Hepatocyte (in vitro differentiated cells): ENCODE results near the gene UQCR10. TPM values are rescaled to one million over a fixed set of nuclear protein-coding genes. Genes with fewer than 3 reads are reported as not detected.

Source experiments
- DNase-seq: peaks from one replicate; pipeline ENCODE4 v3.0.0-alpha.2; 2016; ENCODE audit warnings: low spot score
- H2AFZ ChIP-seq: fragments of 200-600 bp; sonication (generic); 2 replicates; pipeline ENCODE4 v1.6.0; 2016; ENCODE audit warnings: antibody characterized with exemption, mild to moderate bottlenecking
- H3K27ac ChIP-seq: fragments of 200-600 bp; sonication (generic); 2 replicates; pipeline ENCODE4 v1.5.1; 2016; ENCODE audit warnings: mild to moderate bottlenecking
- H3K27me3 ChIP-seq: fragments of 200-600 bp; sonication (generic); 2 replicates; pipeline ENCODE4 v1.6.1; 2016
- H3K36me3 ChIP-seq: fragments of 200-600 bp; sonication (generic); replicated peaks from 2 replicates; pipeline ENCODE4 v1.5.1; 2016; ENCODE audit warnings: low read depth; ENCODE audit not compliant: insufficient read depth
- H3K4me1 ChIP-seq: fragments of 200-600 bp; sonication (generic); 2 replicates; pipeline ENCODE4 v1.5.1; 2016; ENCODE audit warnings: mild to moderate bottlenecking, moderate library complexity; ENCODE audit not compliant: insufficient read depth
- H3K4me2 ChIP-seq: fragments of 200-600 bp; sonication (generic); 2 replicates; pipeline ENCODE4 v1.6.0; 2016
- H3K4me3 ChIP-seq: fragments of 200-600 bp; sonication (generic); 2 replicates; pipeline ENCODE4 v1.5.1; 2016; ENCODE audit warnings: mild to moderate bottlenecking
- H3K79me2 ChIP-seq: fragments of 200-600 bp; sonication (generic); 2 replicates; pipeline ENCODE4 v1.6.0; 2017; ENCODE audit warnings: mild to moderate bottlenecking
- H3K9me2 ChIP-seq: fragments of 200-600 bp; sonication (generic); replicated peaks from 2 replicates; pipeline ENCODE4 v1.6.0; 2017; ENCODE audit warnings: mild to moderate bottlenecking; ENCODE audit not compliant: insufficient read depth
- H3K9me3 ChIP-seq: fragments of 200-600 bp; sonication (generic); 2 replicates; pipeline ENCODE4 v1.5.1; 2016; ENCODE audit warnings: low read depth, mild to moderate bottlenecking
- H4K20me1 ChIP-seq: fragments of 200-600 bp; sonication (generic); 2 replicates; pipeline ENCODE4 v1.6.0; 2016; ENCODE audit warnings: mild to moderate bottlenecking; ENCODE audit not compliant: insufficient read depth, poor library complexity, severe bottlenecking
- EZH2 ChIP-seq: fragments of 200-600 bp; sonication (generic); IDR thresholded peaks from 2 replicates; pipeline ENCODE4 v1.6.1; 2016; ENCODE audit warnings: antibody characterized with exemption, mild to moderate bottlenecking, borderline replicate concordance
- EZH2phosphoT487 ChIP-seq: fragments of 200-600 bp; sonication (generic); IDR thresholded peaks from one replicate; pipeline ENCODE4 v1.6.1; 2018; ENCODE audit warnings: antibody characterized with exemption, mild to moderate bottlenecking, low read depth, moderate library complexity; ENCODE audit not compliant: unreplicated experiment, severe bottlenecking
- WGBS: methylation state at CpG from one replicate; pipeline ENCODE4 v1.1.6; 2016; ENCODE audit warnings: low lambda C conversion rate; ENCODE audit errors: missing lambda C conversion rate; 5-methylcytosine and 5-hydroxymethylcytosine counted together
- polyA plus RNA-seq: library from polyadenylated mRNA; unstranded; fragments of >200 nt; fragmentation: Nextera tagmentation; extraction: Ambion mirVana; gene quantifications from 2 replicates; pipeline ENCODE4 v1.2.1, GENCODE V29; 2016
- total RNA-seq: library from RNA; depleted of rRNA; stranded (reverse); fragments of >200 nt; gene quantifications from 2 replicates; pipeline ENCODE4 v1.2.3, GENCODE V29; 2014
- TF ChIP-seq, protein P1 (sequence below): fragments of 200-600 bp; sonication (generic); IDR thresholded peaks from 2 replicates; pipeline ENCODE4 v1.5.1; 2016; ENCODE audit warnings: antibody characterized with exemption, mild to moderate bottlenecking; ENCODE audit not compliant: poor library complexity

UQCR10 gene
- total and polyA plus RNA-seq, 2 experiments from 2014 or later, result 122 to 414 TPM

DNA sequence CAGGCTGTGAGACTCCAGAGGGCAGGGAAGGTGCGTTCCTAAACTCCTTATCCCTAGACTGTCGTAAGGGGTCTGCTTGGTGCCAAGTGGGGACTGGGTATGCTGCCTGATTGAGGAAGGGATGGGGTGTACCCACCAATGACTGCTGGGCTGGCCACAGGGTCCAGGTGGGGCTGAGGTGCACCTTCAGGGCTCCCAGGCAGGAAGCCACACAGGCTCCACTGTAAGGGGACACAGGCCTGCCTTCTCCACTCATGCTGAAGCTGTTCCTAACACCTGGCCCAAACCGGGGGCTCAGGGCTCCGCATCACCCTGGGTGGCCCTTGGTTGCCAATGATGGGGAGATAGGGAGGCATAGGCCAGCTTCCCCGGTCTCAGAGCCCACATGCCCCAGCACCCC is 27.0 kb upstream of the UQCR10 start:
- H3K79me2 ChIP-seq, result no peaks in the 10 kb centered on the region
- no peaks in the 10 kb centered on the region for H3K27me3 ChIP-seq
- H2AFZ ChIP-seq, result no peak overlapping the region
- H3K9me3 ChIP-seq, result no peaks in the 10 kb centered on the region
- H3K4me3 ChIP-seq, result no peak overlapping the region
- no peaks in the 10 kb centered on the region for H3K9me2 ChIP-seq
- H3K36me3 ChIP-seq, result no peaks in the 10 kb centered on the region
- no peaks in the 10 kb centered on the region for H4K20me1 ChIP-seq
- H3K27ac ChIP-seq, result no peak overlapping the region
- no peaks in the 10 kb centered on the region for H3K4me1 ChIP-seq
- TF ChIP-seq, protein P1, sequence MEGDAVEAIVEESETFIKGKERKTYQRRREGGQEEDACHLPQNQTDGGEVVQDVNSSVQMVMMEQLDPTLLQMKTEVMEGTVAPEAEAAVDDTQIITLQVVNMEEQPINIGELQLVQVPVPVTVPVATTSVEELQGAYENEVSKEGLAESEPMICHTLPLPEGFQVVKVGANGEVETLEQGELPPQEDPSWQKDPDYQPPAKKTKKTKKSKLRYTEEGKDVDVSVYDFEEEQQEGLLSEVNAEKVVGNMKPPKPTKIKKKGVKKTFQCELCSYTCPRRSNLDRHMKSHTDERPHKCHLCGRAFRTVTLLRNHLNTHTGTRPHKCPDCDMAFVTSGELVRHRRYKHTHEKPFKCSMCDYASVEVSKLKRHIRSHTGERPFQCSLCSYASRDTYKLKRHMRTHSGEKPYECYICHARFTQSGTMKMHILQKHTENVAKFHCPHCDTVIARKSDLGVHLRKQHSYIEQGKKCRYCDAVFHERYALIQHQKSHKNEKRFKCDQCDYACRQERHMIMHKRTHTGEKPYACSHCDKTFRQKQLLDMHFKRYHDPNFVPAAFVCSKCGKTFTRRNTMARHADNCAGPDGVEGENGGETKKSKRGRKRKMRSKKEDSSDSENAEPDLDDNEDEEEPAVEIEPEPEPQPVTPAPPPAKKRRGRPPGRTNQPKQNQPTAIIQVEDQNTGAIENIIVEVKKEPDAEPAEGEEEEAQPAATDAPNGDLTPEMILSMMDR, result no peak
- no peak for TF ChIP-seq EZH2phosphoT487
- no peak for TF ChIP-seq EZH2
- no peak overlapping the region for H3K4me2 ChIP-seq
- 94% methylated on average over 5 of the region's 5 CpGs for WGBS
- no peak for DNase-seq

DNA sequence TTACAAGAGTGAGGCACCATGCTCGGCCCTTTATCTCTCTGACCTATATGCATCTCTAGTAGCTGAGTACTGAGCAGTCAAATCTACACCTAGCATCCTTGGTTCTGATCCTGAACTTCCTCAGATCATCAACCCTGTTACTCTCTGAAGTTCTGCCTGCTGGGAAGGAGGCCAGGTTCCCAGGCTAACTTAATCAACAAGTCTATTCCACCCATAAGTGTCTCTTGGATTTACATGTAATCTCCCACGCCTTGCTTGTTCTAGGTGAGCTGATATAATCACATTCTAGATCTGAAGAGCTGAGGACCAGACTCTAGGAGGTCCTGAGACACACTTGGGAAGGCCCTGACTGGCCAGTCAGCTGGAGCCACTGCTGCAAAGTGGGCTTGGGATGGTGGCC is 25.2 kb upstream of the UQCR10 start:
- Histone ChIP-seq H4K20me1 (no peaks in the 10 kb centered on the region), H3K36me3 (no peaks in the 10 kb centered on the region), H3K4me1 (no peaks in the 10 kb centered on the region)

GRCh38 chr22:29742326-29742725 is 24.8 kb upstream of the UQCR10 start:
- WGBS, result 91% methylated on average over 13 of the region's 13 CpGs
- no peaks in the 10 kb centered on the region for H4K20me1 ChIP-seq
- no peak overlapping the region for H2AFZ ChIP-seq
- no peak overlapping the region for H3K27ac ChIP-seq
- no peaks in the 10 kb centered on the region for H3K79me2 ChIP-seq
- no peaks in the 10 kb centered on the region for H3K4me1 ChIP-seq
- no peaks in the 10 kb centered on the region for H3K9me3 ChIP-seq
- H3K4me2 ChIP-seq, result no peak overlapping the region
- TF ChIP-seq, protein P1, result no peak
- TF ChIP-seq EZH2phosphoT487, result no peak
- TF ChIP-seq EZH2, result no peak
- no peak for DNase-seq
- no peaks in the 10 kb centered on the region for H3K36me3 ChIP-seq
- H3K27me3 ChIP-seq, result no peaks in the 10 kb centered on the region
- no peaks in the 10 kb centered on the region for H3K9me2 ChIP-seq
- no peak overlapping the region for H3K4me3 ChIP-seq

More for the DNA sequence above, 25.2 kb upstream of the UQCR10 start:
- H3K79me2 ChIP-seq, result no peaks in the 10 kb centered on the region
- no peak overlapping the region for H3K27ac ChIP-seq
- H3K4me2 ChIP-seq, result no peak overlapping the region
- no peak overlapping the region for H2AFZ ChIP-seq
- no peak overlapping the region for H3K4me3 ChIP-seq
- H3K9me3 ChIP-seq, result no peaks in the 10 kb centered on the region
- TF ChIP-seq, protein P1, result no peak
- 93% methylated on average over 2 of the region's 2 CpGs for WGBS
- H3K27me3 ChIP-seq, result no peaks in the 10 kb centered on the region
- DNase-seq, result no peak
- no peaks in the 10 kb centered on the region for H3K9me2 ChIP-seq

GRCh38 chr22:29744902-29745301 is 22.3 kb upstream of the UQCR10 start:
- Histone ChIP-seq H3K27me3 (no peaks in the 10 kb centered on the region), H3K4me2 (no peak overlapping the region), H3K27ac (no peak overlapping the region), H3K79me2 (no peaks in the 10 kb centered on the region), H3K4me3 (no peak overlapping the region), H3K9me3 (no peaks in the 10 kb centered on the region), H3K36me3 (no peaks in the 10 kb centered on the region), H4K20me1 (no peaks in the 10 kb centered on the region), H2AFZ (no peak overlapping the region), H3K4me1 (no peaks in the 10 kb centered on the region), H3K9me2 (no peaks in the 10 kb centered on the region)
- TF ChIP-seq EZH2phosphoT487 (no peak), EZH2 (no peak)
- TF ChIP-seq, protein P1, result no peak
- 83% methylated on average over 8 of the region's 8 CpGs for WGBS
- DNase-seq, result peak; percentile 40
